Uterus (tissue), 4 donors: ENCODE data around the gene PRKAR1B. TPM values are rescaled to one million over a fixed set of nuclear protein-coding genes. Genes with fewer than 3 reads are reported as not detected.

Experiments used
- DNase-seq, 2 donors: peaks; one replicate each; pipeline ENCODE4 v3.0.0-alpha.2; 2019 to 2020
- H3K27ac ChIP-seq, 2 donors: fragments of 200-600 bp; sonication (generic); 1 replicate in 1 of 2; 2 replicates in 1 of 2; pipeline ENCODE4 v1.5.1; 2016 to 2018
- H3K27me3 ChIP-seq, 2 donors: fragments of 200-600 bp; sonication (generic); one replicate each; pipeline ENCODE4 v1.5.1; 2018 to 2019; ENCODE audit warnings: control low read depth in 1 of 2
- H3K36me3 ChIP-seq, 2 donors: fragments of 200-600 bp; sonication (generic); one replicate each; pipeline ENCODE4 v1.5.1; 2019; ENCODE audit warnings: control low read depth in 1 of 2
- H3K4me1 ChIP-seq, 2 donors: fragments of 200-600 bp; sonication (generic); one replicate each; pipeline ENCODE4 v1.5.1; 2018 to 2019; ENCODE audit warnings: control low read depth in 1 of 2
- H3K4me3 ChIP-seq, 2 donors: fragments of 200-600 bp; sonication (generic); 1 replicate in 1 of 2; 2 replicates in 1 of 2; pipeline ENCODE4 v1.5.1; 2018 to 2019; ENCODE audit warnings: mild to moderate bottlenecking in 1 of 2
- H3K9me3 ChIP-seq, 2 donors: fragments of 200-600 bp; sonication (generic); one replicate each; pipeline ENCODE4 v1.5.1; 2019; ENCODE audit warnings: control low read depth in 1 of 2
- POLR2A ChIP-seq, 2 donors: fragments of 450-650 bp; IDR thresholded peaks; one replicate each; pipeline ENCODE4 v1.6.1; 2016; ENCODE audit warnings: antibody characterized with exemption in 2 of 2, mild to moderate bottlenecking in 1 of 2, moderate library complexity in 1 of 2
- intact Hi-C: fragments of 100-400 bp; cut with DNase I; formaldehyde crosslinking; loops from one replicate; pipeline ENCODE4 v1.15.1; 2023; ENCODE audit warnings: low total_unique reads
- total RNA-seq, 4 donors: library from RNA; depleted of rRNA in 3 of 4; stranded (reverse); fragments of >200 nt in 3 of 4; gene quantifications; one replicate each; pipeline versions ENCODE4 v1.1.0 to v1.2.4, GENCODE V29; 2014 to 2023
- TF ChIP-seq, protein P1 (sequence below), 4 experiments: fragments of 200-600 bp in 2 of 4; fragments of 450-650 bp in 2 of 4; sonication (generic) in 2 of 4; IDR thresholded peaks; one replicate each; pipeline ENCODE4 v1.5.1; 2016 to 2019; ENCODE audit warnings: antibody characterized with exemption in 4 of 4, mild to moderate bottlenecking in 2 of 4, moderate library complexity in 1 of 4
- donor health status: DM: yes; HTN: yes; CAD: no.

The PRKAR1B gene
- total RNA-seq, 4 donors from 2014 or later, result 1.0 to 45.2 (median 28.7) TPM

DNA sequence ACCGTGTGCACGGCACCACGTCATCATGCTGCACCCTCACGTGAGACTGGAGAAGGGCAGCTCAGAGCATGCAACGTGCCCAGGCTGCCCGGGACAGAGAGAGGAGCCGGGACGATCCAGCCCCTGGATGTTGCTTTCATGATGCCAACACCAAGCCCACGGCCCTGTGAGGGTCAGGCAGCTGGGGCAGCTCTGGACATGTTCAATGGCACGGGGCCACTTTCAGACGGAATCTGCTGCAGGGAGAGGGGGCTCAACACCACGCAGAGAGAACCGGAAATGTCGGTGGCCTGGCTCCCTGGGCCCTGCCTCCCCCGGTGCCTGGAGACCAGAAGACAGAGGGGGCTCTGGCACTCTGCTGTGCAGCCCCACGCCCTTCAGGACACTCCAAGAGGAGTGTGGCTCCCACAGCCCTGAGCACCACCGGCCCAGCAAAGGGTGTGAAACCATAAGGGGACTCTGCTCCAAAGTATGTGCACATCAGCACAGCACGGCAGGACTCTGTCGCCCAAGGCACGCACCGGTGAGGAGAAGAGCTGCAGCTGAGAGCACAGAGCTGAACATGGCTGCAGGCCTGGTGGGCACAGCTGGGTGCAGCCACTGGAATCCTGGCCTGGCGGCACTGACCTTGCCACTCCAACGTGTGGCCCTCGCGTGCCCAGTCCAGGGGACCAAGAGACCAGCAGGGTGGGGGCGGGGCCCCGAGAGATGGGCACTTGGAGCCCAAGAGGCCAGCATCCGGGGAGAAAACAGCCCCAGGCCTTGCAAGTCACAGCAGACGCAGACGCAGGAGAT lies 137.1 kb downstream of the PRKAR1B start:
- Histone ChIP-seq H3K27me3 (no peaks in the 10 kb centered on the region), H3K36me3 (no peaks in the 10 kb centered on the region), H3K9me3 (no peaks in the 10 kb centered on the region), H3K4me1 (peaks cover 0 to 11% of the 10 kb centered on the region in 2 donors), H3K4me3 (no peak overlapping the region), H3K27ac (peak overlapping the region; percentile 62 to 67)
- intact Hi-C loops, result loop anchor here (5.0 kb wide), 1 partner anchor 68 kb away; no protein-coding TSS in a partner anchor
- TF ChIP-seq, protein P1, sequence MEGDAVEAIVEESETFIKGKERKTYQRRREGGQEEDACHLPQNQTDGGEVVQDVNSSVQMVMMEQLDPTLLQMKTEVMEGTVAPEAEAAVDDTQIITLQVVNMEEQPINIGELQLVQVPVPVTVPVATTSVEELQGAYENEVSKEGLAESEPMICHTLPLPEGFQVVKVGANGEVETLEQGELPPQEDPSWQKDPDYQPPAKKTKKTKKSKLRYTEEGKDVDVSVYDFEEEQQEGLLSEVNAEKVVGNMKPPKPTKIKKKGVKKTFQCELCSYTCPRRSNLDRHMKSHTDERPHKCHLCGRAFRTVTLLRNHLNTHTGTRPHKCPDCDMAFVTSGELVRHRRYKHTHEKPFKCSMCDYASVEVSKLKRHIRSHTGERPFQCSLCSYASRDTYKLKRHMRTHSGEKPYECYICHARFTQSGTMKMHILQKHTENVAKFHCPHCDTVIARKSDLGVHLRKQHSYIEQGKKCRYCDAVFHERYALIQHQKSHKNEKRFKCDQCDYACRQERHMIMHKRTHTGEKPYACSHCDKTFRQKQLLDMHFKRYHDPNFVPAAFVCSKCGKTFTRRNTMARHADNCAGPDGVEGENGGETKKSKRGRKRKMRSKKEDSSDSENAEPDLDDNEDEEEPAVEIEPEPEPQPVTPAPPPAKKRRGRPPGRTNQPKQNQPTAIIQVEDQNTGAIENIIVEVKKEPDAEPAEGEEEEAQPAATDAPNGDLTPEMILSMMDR (IDR thresholded peaks at IDR 0.05), result no peak
- no peak for TF ChIP-seq POLR2A (IDR thresholded peaks at IDR 0.05)
- DNase-seq, result no peak

DNA sequence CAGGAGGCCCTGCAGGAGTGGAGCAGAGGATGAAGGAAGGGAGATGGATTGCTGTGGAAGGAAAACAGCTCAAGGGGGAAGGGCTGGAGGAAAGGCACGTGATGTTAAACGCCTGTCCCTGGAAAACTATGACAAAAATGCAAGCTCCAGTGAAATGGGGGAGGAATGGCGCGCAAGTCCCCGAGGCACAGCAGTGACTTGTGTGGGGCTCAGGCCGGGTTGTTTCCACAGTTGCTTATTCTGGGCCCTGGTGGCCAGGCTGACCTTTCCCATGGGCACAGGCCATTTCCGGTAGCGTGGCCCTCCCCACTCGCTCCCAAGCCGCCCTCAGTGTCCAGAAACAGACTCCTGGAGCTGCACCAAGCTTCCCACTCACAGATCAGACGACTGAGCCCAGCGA lies 139.3 kb downstream of the PRKAR1B start:
- Histone ChIP-seq H3K27me3 (no peaks in the 10 kb centered on the region), H3K9me3 (no peaks in the 10 kb centered on the region), H3K27ac (peak overlapping the region; percentile 13 to 58), H3K4me1 (peaks cover 0 to 11% of the 10 kb centered on the region in 2 donors), H3K36me3 (no peaks in the 10 kb centered on the region), H3K4me3 (no peak overlapping the region)
- TF ChIP-seq, protein P1 (IDR thresholded peaks at IDR 0.05), result no peak
- TF ChIP-seq POLR2A (IDR thresholded peaks at IDR 0.05), result no peak
- intact Hi-C loops, result no loop called here
- DNase-seq, result no peak

DNA sequence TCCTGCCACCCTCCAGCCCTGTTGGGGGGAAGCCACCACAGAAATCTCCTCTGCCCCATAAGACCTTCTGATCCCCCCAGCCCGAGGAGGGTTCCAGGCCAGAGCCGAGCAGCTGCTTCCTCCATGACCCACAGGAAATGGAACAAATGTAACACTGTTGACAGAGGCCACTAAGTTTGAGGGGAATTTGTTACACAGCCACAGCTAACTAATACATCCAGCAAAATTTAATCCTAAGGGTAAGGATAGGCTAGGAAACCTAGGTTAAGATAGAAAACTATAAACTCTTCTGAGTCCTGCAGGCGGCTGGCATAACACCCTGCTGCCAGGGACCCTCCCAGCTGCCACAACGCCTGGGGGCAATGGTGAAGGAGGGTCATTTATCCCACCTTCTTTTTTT lies 140.6 kb downstream of the PRKAR1B start:
- no peak overlapping the region for H3K27ac ChIP-seq
- TF ChIP-seq, protein P1 (IDR thresholded peaks at IDR 0.05), result no peak
- no peak for TF ChIP-seq POLR2A (IDR thresholded peaks at IDR 0.05)
- peaks cover 0 to 11% of the 10 kb centered on the region in 2 donors for H3K4me1 ChIP-seq
- no peaks in the 10 kb centered on the region for H3K36me3 ChIP-seq
- no peaks in the 10 kb centered on the region for H3K27me3 ChIP-seq
- DNase-seq, result no peak
- H3K4me3 ChIP-seq, result no peak overlapping the region
- no peaks in the 10 kb centered on the region for H3K9me3 ChIP-seq
- intact Hi-C loops, result no loop called here

DNA sequence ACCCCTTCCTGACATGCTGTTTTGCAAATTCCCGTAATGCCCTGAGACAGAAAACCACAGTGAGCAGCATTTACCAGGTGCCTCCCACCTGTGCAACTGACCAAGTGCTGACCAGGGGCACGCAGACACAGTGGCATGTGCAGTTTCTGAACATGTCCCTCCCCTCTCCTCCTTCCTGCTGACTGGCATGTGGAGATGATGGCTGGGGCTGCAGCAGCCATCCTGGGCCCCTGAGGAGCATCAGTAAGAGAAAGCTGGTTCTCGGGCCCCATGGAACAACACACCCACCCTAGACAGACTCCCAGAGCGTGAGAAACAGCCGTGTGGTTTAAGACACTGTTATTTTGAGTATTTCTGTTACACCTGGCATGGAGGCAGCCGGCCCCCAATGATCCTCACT lies 141.2 kb downstream of the PRKAR1B start:
- intact Hi-C loops, result no loop called here
- Histone ChIP-seq H3K4me3 (no peak overlapping the region), H3K4me1 (peaks cover 0 to 6% of the 10 kb centered on the region in 2 donors), H3K27me3 (no peaks in the 10 kb centered on the region), H3K9me3 (no peaks in the 10 kb centered on the region), H3K36me3 (no peaks in the 10 kb centered on the region), H3K27ac (no peak overlapping the region)
- DNase-seq, result no peak
- TF ChIP-seq, protein P1 (IDR thresholded peaks at IDR 0.05), result no peak
- TF ChIP-seq POLR2A (IDR thresholded peaks at IDR 0.05), result no peak

DNA sequence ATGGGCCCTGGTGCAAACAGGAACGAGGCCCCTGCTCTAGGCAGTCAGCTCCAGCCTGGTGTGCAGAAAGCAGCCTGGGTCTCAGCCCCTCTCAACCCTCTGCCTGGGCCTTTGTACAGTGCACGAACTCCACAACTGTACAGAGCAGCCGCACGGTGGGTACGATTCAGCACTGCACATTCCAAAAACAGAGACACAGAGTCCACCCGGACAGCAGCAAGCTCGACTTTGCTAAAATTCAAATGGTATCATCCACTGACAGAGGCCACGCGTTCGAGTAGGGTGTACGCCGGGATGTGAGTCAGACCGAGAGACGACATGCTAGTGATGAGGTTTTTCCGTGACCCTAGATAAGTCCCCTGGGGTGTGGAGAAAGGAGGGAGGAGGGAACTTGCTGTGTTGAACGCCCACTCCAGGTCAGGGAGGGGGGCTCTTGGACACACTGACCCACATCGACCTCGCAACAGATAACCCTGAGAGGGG lies 141.8 kb downstream of the PRKAR1B start:
- Histone ChIP-seq H3K9me3 (no peaks in the 10 kb centered on the region), H3K4me1 (no peaks in the 10 kb centered on the region), H3K36me3 (no peaks in the 10 kb centered on the region), H3K27me3 (no peaks in the 10 kb centered on the region), H3K4me3 (no peak overlapping the region), H3K27ac (no peak overlapping the region)
- no peak for TF ChIP-seq POLR2A (IDR thresholded peaks at IDR 0.05)
- TF ChIP-seq, protein P1 (IDR thresholded peaks at IDR 0.05), result no peak
- intact Hi-C loops, result no loop called here
- no peak for DNase-seq
